ENCODE measurements around the gene FAXDC2. TPM values are rescaled to one million over a fixed set of nuclear protein-coding genes. Genes with fewer than 3 reads are reported as not detected.

Gene FAXDC2
- total and polyA plus RNA-seq, 9 of the 15 experiments (the other 6 are each of a cell fraction or from before 2014, with no cell fraction given), result 2.4 to 30.0 (median 9.9) TPM

DNA sequence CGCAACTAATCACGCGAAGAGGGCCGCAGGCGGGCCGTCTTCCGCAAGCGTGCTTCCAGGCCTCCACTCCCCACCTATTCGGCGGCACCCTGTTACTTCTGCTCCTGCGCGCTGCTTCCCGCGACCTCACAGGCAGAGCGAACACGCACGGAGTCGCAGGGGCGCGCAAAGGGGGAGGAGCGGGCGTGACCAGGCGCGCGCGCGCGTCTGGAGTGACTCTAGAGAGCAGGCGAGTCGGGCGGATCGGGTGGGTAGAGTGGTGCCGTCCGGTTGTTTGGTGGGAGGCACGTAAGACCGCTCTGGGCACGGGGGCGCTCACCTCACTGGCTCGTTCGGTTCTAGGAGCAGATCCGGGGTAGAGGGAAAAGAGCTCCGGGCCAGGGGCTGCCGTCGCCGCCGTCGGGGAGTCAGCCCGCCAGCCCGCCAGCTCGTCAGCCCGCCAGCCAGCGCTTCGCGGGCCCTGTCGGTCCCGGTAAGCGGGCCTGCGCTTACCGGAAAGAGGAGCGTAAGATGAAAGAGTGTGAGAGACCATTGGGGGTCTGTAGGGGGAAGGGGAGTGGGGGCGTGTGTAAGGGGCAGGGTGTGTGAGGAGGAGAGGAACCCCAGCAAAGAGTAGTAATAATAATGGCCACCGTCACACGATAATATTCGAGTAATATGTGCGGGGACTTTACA, 8.0 kb upstream of the FAXDC2 start, which contains the start of gene CNOT8 (continued):
- TF ChIP-seq NR2C2 (CRISPR knock-in tag; IDR thresholded peaks at IDR 0.05), result peak; percentile 77
- peak; percentile 99 for TF ChIP-seq NR2C2 (tag; IDR thresholded peaks at IDR 0.05)
- TF ChIP-seq, protein P1, sequence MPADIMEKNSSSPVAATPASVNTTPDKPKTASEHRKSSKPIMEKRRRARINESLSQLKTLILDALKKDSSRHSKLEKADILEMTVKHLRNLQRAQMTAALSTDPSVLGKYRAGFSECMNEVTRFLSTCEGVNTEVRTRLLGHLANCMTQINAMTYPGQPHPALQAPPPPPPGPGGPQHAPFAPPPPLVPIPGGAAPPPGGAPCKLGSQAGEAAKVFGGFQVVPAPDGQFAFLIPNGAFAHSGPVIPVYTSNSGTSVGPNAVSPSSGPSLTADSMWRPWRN (IDR thresholded peaks at IDR 0.05; ENCODE audit: low read depth), result no peak; the same call in 1 of the 2 replicates
- TF ChIP-seq ZNF583 (CRISPR knock-in tag; IDR thresholded peaks at IDR 0.05), result 0 out of 2 replicates have a peak, but pooled peaks have one; percentile 28
- no peak for TF ChIP-seq KAT8 (IDR thresholded peaks at IDR 0.05; ENCODE audit: low read depth)
- TF ChIP-seq RBBP5 (IDR thresholded peaks at IDR 0.05; ENCODE audit: borderline replicate concordance, insufficient read depth, low read length, poor library complexity, severe bottlenecking), result peak; percentile 61
- TF ChIP-seq, protein P2, sequence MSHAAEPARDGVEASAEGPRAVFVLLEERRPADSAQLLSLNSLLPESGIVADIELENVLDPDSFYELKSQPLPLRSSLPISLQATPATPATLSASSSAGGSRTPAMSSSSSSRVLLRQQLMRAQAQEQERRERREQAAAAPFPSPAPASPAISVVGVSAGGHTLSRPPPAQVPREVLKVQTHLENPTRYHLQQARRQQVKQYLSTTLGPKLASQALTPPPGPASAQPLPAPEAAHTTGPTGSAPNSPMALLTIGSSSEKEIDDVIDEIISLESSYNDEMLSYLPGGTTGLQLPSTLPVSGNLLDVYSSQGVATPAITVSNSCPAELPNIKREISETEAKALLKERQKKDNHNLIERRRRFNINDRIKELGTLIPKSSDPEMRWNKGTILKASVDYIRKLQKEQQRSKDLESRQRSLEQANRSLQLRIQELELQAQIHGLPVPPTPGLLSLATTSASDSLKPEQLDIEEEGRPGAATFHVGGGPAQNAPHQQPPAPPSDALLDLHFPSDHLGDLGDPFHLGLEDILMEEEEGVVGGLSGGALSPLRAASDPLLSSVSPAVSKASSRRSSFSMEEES (CRISPR knock-in tag; IDR thresholded peaks at IDR 0.05), result no peak
- no peak; the same call in 1 of the 2 replicates for TF ChIP-seq FOXM1 (IDR thresholded peaks at IDR 0.05; ENCODE audit: low read depth)
- 0 out of 2 replicates have a peak, but pooled peaks have one; percentile 54 for TF ChIP-seq FOXM1 (CRISPR knock-in tag; IDR thresholded peaks at IDR 0.05; ENCODE audit: low read depth)
- peak; percentile 34; the same call in 1 of the 2 replicates for TF ChIP-seq ZNF24 (IDR thresholded peaks at IDR 0.05)
- peak; percentile 76; the same call in 1 of the 2 replicates for TF ChIP-seq GABPB2 (CRISPR knock-in tag; conservative IDR thresholded peaks at IDR 0.05)
- TF ChIP-seq, protein P3, sequence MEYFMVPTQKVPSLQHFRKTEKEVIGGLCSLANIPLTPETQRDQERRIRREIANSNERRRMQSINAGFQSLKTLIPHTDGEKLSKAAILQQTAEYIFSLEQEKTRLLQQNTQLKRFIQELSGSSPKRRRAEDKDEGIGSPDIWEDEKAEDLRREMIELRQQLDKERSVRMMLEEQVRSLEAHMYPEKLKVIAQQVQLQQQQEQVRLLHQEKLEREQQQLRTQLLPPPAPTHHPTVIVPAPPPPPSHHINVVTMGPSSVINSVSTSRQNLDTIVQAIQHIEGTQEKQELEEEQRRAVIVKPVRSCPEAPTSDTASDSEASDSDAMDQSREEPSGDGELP (CRISPR knock-in tag; IDR thresholded peaks at IDR 0.05; ENCODE audit: borderline replicate concordance), result peak; percentile 90
- peak; percentile 76 for TF ChIP-seq TAF7 (tag; IDR thresholded peaks at IDR 0.05)
- TF ChIP-seq PHF20 (IDR thresholded peaks at IDR 0.05; ENCODE audit: partially characterized antibody), result peak; percentile 34
- TF ChIP-seq SAP30 (IDR thresholded peaks at IDR 0.05; ENCODE audit: borderline replicate concordance, insufficient read depth, low read depth, low read length, poor library complexity, severe bottlenecking), result peak; percentile 60
- TF ChIP-seq RHOXF2B (CRISPR knock-in tag; conservative IDR thresholded peaks at IDR 0.05), result 0 out of 2 replicates have a peak, but pooled peaks have one; percentile 46
- no peak; a peak in 1 of 4 replicates for TF ChIP-seq HDAC1 (IDR thresholded peaks at IDR 0.05)
- TF ChIP-seq HCFC1 (IDR thresholded peaks at IDR 0.05; ENCODE audit: low read depth, low read length), result peak; percentile 71
- TF ChIP-seq POLR2H (tag; IDR thresholded peaks at IDR 0.05; ENCODE audit: low read depth), result peak; percentile 87
- TF ChIP-seq, protein P4, sequence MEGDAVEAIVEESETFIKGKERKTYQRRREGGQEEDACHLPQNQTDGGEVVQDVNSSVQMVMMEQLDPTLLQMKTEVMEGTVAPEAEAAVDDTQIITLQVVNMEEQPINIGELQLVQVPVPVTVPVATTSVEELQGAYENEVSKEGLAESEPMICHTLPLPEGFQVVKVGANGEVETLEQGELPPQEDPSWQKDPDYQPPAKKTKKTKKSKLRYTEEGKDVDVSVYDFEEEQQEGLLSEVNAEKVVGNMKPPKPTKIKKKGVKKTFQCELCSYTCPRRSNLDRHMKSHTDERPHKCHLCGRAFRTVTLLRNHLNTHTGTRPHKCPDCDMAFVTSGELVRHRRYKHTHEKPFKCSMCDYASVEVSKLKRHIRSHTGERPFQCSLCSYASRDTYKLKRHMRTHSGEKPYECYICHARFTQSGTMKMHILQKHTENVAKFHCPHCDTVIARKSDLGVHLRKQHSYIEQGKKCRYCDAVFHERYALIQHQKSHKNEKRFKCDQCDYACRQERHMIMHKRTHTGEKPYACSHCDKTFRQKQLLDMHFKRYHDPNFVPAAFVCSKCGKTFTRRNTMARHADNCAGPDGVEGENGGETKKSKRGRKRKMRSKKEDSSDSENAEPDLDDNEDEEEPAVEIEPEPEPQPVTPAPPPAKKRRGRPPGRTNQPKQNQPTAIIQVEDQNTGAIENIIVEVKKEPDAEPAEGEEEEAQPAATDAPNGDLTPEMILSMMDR (IDR thresholded peaks at IDR 0.05 in 2 of 3, conservative IDR thresholded peaks at IDR 0.05 in 1 of 3; ENCODE audit: insufficient read depth in 2 of 3, low read depth in 1 of 3, low read length in 3 of 3), result 0 out of 6 replicates have a peak, but pooled peaks of 2 of the 3 experiments have one; percentile 0 to 3
- peak; percentile 70 for TF ChIP-seq TAF9B (IDR thresholded peaks at IDR 0.05; ENCODE audit: partially characterized antibody)
- no peak for TF ChIP-seq CEBPG (CRISPR knock-in tag; IDR thresholded peaks at IDR 0.05)
- TF ChIP-seq CEBPG (tag; conservative IDR thresholded peaks at IDR 0.05 in 1 of 2, IDR thresholded peaks at IDR 0.05 in 1 of 2), result no peak
- TF ChIP-seq ZNF431 (CRISPR knock-in tag; IDR thresholded peaks at IDR 0.05), result peak; percentile 69

All from K562 (cell line).